C4-2B (cell line): ENCODE results near the gene SLC24A4.

Source experiments
- CTCF ChIP-seq: fragments of 450-650 bp; conservative IDR thresholded peaks from 2 replicates; pipeline ENCODE4 v1.5.1; 2017; ENCODE audit warnings: mild to moderate bottlenecking
- ZFX ChIP-seq: fragments of 450-650 bp; IDR thresholded peaks from 2 replicates; pipeline ENCODE4 v1.6.1; 2017

DNA sequence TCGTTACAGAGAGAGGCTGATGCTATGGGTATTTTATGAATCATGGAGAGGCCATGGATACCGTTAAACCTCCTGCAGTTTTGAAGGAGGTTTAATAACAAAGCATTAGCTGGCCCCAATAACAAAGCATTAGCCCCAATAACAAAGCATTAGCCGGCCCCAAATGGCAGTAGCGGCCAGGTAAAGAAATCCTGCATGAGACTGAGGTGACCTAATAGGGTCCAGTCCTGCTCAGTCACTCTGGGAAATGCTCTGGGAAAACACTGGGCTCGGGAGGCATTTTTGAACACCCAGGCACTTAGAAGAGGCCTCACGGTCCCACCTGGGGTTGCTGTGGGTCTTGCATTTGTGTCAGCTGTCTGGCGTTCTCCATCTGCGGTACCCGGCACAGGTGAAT lies 189.8 kb downstream of the SLC24A4 start:
- TF ChIP-seq CTCF (no peak), ZFX (no peak)
